Neural cell (in vitro differentiated cells): Measurements from ENCODE around the gene TENT5C. TPM values are rescaled to one million over a fixed set of nuclear protein-coding genes. Genes with fewer than 3 reads are reported as not detected.

ENCODE experiments used
- H2AFZ ChIP-seq: fragments of 200-600, 300-800 bp; sonication (generic), shearing (Covaris generic); 2 replicates; pipeline ENCODE4 v1.6.0; 2014; ENCODE audit warnings: low read depth, mild to moderate bottlenecking, antibody characterized with exemption, low read length, moderate library complexity
- H3F3A ChIP-seq: fragments of 200-600 bp; shearing (Covaris generic); 2 replicates; pipeline ENCODE4 v1.6.1; 2016; ENCODE audit warnings: mild to moderate bottlenecking, moderate library complexity, mixed read lengths, antibody characterized with exemption, low read length; ENCODE audit not compliant: insufficient read depth, poor library complexity, severe bottlenecking
- H3K27ac ChIP-seq: fragments of 200-600, 300-800 bp; sonication (generic), shearing (Covaris generic); 2 replicates; pipeline ENCODE4 v1.5.1; 2014; ENCODE audit warnings: mild to moderate bottlenecking, low read length, moderate library complexity
- H3K27me3 ChIP-seq: fragments of 300-800, 200-600 bp; sonication (generic), shearing (Covaris generic); 2 replicates; pipeline ENCODE4 v1.6.0; 2014; ENCODE audit warnings: mild to moderate bottlenecking, low read depth, low read length, moderate library complexity; ENCODE audit not compliant: insufficient read depth
- H3K36me3 ChIP-seq: fragments of 300-800, 200-600 bp; sonication (generic), shearing (Covaris generic); 2 replicates; pipeline ENCODE4 v1.5.1; 2014; ENCODE audit warnings: mild to moderate bottlenecking, antibody characterized with exemption, low read length, moderate library complexity; ENCODE audit not compliant: insufficient read depth
- H3K4me2 ChIP-seq: fragments of 300-800, 200-600 bp; sonication (generic), shearing (Covaris generic); 2 replicates; pipeline ENCODE4 v1.6.0; 2014; ENCODE audit warnings: mild to moderate bottlenecking, low read length
- H3K4me3 ChIP-seq: fragments of 300-800, 200-600 bp; sonication (generic), shearing (Covaris generic); 2 replicates; pipeline ENCODE4 v1.5.1; 2014; ENCODE audit warnings: mild to moderate bottlenecking, low read length, moderate library complexity
- H3K79me2 ChIP-seq: fragments of 200-600 bp; shearing (Covaris generic); replicated peaks from 2 replicates; pipeline ENCODE4 v1.6.0; 2014; ENCODE audit warnings: mild to moderate bottlenecking, low read length, moderate library complexity; ENCODE audit not compliant: insufficient read depth
- H3K9ac ChIP-seq: fragments of 300-800, 200-600 bp; sonication (generic), shearing (Covaris generic); 2 replicates; pipeline ENCODE4 v1.6.1; 2016; ENCODE audit warnings: mild to moderate bottlenecking, low read length, mixed read lengths
- H3K9me2 ChIP-seq: fragments of 200-600 bp; shearing (Covaris generic); 2 replicates; pipeline ENCODE4 v1.6.1; 2016; ENCODE audit warnings: mild to moderate bottlenecking, low read length, mixed read lengths; ENCODE audit not compliant: insufficient read depth
- H3K9me3 ChIP-seq: fragments of 200-600, 300-800 bp; sonication (generic), shearing (Covaris generic); 2 replicates; pipeline ENCODE4 v1.6.1; 2016; ENCODE audit warnings: mild to moderate bottlenecking, mixed run types, low read length, moderate library complexity, mixed read lengths
- H4K20me1 ChIP-seq: fragments of 200-600 bp; shearing (Covaris generic); 2 replicates; pipeline ENCODE4 v1.6.1; 2016; ENCODE audit warnings: mild to moderate bottlenecking, mixed run types; ENCODE audit not compliant: insufficient read depth
- EP300 ChIP-seq: fragments of 450-650 bp; conservative IDR thresholded peaks from 2 replicates; pipeline ENCODE4 v1.6.1; 2014; ENCODE audit warnings: antibody characterized with exemption, mild to moderate bottlenecking, moderate library complexity; ENCODE audit not compliant: poor library complexity, severe bottlenecking
- EZH2 ChIP-seq: fragments of 200-600, 300-800 bp; shearing (Covaris generic), sonication (generic); IDR thresholded peaks from 2 replicates; pipeline ENCODE4 v1.6.1; 2014; ENCODE audit warnings: antibody characterized with exemption, low read length, borderline replicate concordance, mild to moderate bottlenecking; ENCODE audit not compliant: insufficient read depth, poor library complexity, severe bottlenecking
- MXI1 ChIP-seq: fragments of 450-650 bp; conservative IDR thresholded peaks from 2 replicates; pipeline ENCODE4 v1.6.1; 2014; ENCODE audit warnings: antibody characterized with exemption, mild to moderate bottlenecking; ENCODE audit not compliant: poor library complexity, severe bottlenecking
- POLR2AphosphoS5 ChIP-seq: IDR thresholded peaks from 2 replicates; pipeline ENCODE4 v1.6.1; 2012
- RAD21 ChIP-seq: fragments of 450-650 bp; conservative IDR thresholded peaks from 2 replicates; pipeline ENCODE4 v1.6.1; 2014; ENCODE audit warnings: antibody characterized with exemption, mild to moderate bottlenecking, moderate library complexity
- SMC3 ChIP-seq: fragments of 450-650 bp; conservative IDR thresholded peaks from 2 replicates; pipeline ENCODE4 v1.6.1; 2014; ENCODE audit warnings: antibody characterized with exemption, mild to moderate bottlenecking, moderate library complexity; ENCODE audit not compliant: poor library complexity
- TAF1 ChIP-seq: IDR thresholded peaks from 2 replicates; pipeline ENCODE4 v1.6.1; 2012; ENCODE audit warnings: low read depth
- polyA plus RNA-seq: library from polyadenylated mRNA; depleted of rRNA; stranded (reverse); fragments of >200 nt; gene quantifications from 2 replicates; pipeline ENCODE4 v1.2.3, GENCODE V29; 2014
- TF ChIP-seq, protein P1 (sequence below): IDR thresholded peaks from 2 replicates; pipeline ENCODE4 v1.6.1; 2012; ENCODE audit warnings: borderline replicate concordance
- TF ChIP-seq, protein P2 (sequence below): fragments of 450-650 bp; IDR thresholded peaks from 2 replicates; pipeline ENCODE4 v1.5.1; 2014; ENCODE audit warnings: antibody characterized with exemption, mild to moderate bottlenecking, moderate library complexity; ENCODE audit not compliant: poor library complexity, severe bottlenecking

Gene TENT5C
- polyA plus RNA-seq, 1 donor from 2014 or later, result 0.05 TPM

DNA sequence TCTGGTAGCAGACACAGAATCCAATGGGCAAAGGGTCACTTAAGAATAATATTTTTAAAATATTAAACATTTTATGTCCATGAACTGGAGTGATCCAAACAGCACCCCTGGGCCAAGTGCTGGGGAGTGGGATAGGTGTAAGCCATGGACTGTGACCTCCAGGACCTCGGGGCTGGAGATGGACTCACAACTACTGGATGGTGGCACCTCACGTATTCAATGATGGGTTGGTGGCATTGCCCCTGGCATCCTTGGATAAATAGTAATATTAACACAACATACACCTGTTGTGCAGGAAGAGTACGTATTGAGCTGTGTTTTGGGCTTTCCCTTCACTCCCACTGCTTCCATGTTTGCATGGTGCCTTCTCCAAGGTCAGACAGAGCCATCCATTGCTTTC lies 39.3 kb upstream of the TENT5C start:
- H4K20me1 ChIP-seq, result no peaks in the 10 kb centered on the region
- no peaks in the 10 kb centered on the region for H3K9me2 ChIP-seq

DNA sequence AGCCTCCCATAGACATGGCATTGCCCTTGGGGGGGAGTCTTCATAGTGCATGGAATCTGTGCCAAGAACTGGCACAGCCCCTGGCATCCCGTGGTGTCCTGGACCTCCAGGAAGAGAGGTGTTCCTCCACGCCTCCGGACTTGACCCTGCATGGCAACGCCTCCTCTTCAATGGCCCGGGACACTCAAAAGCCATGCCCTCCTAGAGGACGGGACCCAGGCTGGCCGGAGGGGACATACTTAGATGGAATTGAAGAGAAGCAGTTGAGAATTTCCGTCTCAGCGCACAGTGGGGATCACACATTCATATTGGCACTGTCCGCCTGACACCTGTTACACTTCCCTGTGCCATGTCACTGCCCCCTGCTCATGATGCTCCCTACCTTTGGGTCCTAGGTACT lies 38.4 kb upstream of the TENT5C start:
- TF ChIP-seq TAF1, result no peak
- TF ChIP-seq, protein P1, sequence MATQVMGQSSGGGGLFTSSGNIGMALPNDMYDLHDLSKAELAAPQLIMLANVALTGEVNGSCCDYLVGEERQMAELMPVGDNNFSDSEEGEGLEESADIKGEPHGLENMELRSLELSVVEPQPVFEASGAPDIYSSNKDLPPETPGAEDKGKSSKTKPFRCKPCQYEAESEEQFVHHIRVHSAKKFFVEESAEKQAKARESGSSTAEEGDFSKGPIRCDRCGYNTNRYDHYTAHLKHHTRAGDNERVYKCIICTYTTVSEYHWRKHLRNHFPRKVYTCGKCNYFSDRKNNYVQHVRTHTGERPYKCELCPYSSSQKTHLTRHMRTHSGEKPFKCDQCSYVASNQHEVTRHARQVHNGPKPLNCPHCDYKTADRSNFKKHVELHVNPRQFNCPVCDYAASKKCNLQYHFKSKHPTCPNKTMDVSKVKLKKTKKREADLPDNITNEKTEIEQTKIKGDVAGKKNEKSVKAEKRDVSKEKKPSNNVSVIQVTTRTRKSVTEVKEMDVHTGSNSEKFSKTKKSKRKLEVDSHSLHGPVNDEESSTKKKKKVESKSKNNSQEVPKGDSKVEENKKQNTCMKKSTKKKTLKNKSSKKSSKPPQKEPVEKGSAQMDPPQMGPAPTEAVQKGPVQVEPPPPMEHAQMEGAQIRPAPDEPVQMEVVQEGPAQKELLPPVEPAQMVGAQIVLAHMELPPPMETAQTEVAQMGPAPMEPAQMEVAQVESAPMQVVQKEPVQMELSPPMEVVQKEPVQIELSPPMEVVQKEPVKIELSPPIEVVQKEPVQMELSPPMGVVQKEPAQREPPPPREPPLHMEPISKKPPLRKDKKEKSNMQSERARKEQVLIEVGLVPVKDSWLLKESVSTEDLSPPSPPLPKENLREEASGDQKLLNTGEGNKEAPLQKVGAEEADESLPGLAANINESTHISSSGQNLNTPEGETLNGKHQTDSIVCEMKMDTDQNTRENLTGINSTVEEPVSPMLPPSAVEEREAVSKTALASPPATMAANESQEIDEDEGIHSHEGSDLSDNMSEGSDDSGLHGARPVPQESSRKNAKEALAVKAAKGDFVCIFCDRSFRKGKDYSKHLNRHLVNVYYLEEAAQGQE, result no peak
- TF ChIP-seq, protein P2, sequence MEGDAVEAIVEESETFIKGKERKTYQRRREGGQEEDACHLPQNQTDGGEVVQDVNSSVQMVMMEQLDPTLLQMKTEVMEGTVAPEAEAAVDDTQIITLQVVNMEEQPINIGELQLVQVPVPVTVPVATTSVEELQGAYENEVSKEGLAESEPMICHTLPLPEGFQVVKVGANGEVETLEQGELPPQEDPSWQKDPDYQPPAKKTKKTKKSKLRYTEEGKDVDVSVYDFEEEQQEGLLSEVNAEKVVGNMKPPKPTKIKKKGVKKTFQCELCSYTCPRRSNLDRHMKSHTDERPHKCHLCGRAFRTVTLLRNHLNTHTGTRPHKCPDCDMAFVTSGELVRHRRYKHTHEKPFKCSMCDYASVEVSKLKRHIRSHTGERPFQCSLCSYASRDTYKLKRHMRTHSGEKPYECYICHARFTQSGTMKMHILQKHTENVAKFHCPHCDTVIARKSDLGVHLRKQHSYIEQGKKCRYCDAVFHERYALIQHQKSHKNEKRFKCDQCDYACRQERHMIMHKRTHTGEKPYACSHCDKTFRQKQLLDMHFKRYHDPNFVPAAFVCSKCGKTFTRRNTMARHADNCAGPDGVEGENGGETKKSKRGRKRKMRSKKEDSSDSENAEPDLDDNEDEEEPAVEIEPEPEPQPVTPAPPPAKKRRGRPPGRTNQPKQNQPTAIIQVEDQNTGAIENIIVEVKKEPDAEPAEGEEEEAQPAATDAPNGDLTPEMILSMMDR, result no peak
- no peak for TF ChIP-seq SMC3
- no peak for TF ChIP-seq RAD21
- no peak for TF ChIP-seq EZH2
- TF ChIP-seq POLR2AphosphoS5, result no peak
- no peak for TF ChIP-seq EP300
- TF ChIP-seq MXI1, result no peak
- H3K9me3 ChIP-seq, result no peaks in the 10 kb centered on the region

More for the DNA sequence above, 39.3 kb upstream of the TENT5C start:
- no peaks in the 10 kb centered on the region for H3K79me2 ChIP-seq
- H2AFZ ChIP-seq, result no peak overlapping the region
- H3K9ac ChIP-seq, result no peak overlapping the region
- no peaks in the 10 kb centered on the region for H3K27me3 ChIP-seq
- H3K9me3 ChIP-seq, result no peaks in the 10 kb centered on the region
- H3K27ac ChIP-seq, result no peak overlapping the region
- no peaks in the 10 kb centered on the region for H3F3A ChIP-seq
- TF ChIP-seq MXI1 (no peak), RAD21 (no peak), TAF1 (no peak), SMC3 (no peak), EP300 (no peak)
- TF ChIP-seq, protein P2, result no peak
- TF ChIP-seq, protein P1, result no peak
- H3K4me3 ChIP-seq, result no peak overlapping the region
- no peak overlapping the region for H3K4me2 ChIP-seq
- H3K36me3 ChIP-seq, result no peaks in the 10 kb centered on the region

More for the DNA sequence above, 38.4 kb upstream of the TENT5C start:
- Histone ChIP-seq H4K20me1 (no peaks in the 10 kb centered on the region), H3K36me3 (no peaks in the 10 kb centered on the region), H3K9ac (no peak overlapping the region), H3K27ac (no peak overlapping the region), H3K9me2 (no peaks in the 10 kb centered on the region), H3K79me2 (no peaks in the 10 kb centered on the region), H3K27me3 (no peaks in the 10 kb centered on the region), H3F3A (no peaks in the 10 kb centered on the region), H3K4me3 (no peak overlapping the region), H3K4me2 (no peak overlapping the region), H2AFZ (no peak overlapping the region)
